Stimulated activated naive CD8-positive, alpha-beta T cell treated with anti-CD3 and anti-CD28 coated beads, Interleukin-15, amount 100 ng/mL, for 72 hours (primary cell): ENCODE data around the gene STAP1.

Experiments used
- ATAC-seq: fragments of 150-1000 bp; cut with Tn5 transposase; 2 replicates; pipeline ENCODE4 v1.10.0; 2021; ENCODE audit warnings: mild to moderate bottlenecking, moderate library complexity
- DNase-seq, 2 donors: peaks; one replicate each; pipeline ENCODE4 v3.0.0; 2021 to 2022
- H3K27ac Mint-ChIP-seq, 2 donors: one replicate each; pipeline ENCODE4 v1.8.0; 2022; ENCODE audit warnings: mild to moderate bottlenecking in 2 of 2, mixed read lengths in 2 of 2, moderate library complexity in 2 of 2
- H3K27me3 Mint-ChIP-seq: one replicate; pipeline ENCODE4 v1.8.0; 2022; ENCODE audit warnings: mixed read lengths
- H3K4me1 Mint-ChIP-seq: one replicate; pipeline ENCODE4 v1.8.0; 2022; ENCODE audit warnings: mild to moderate bottlenecking, mixed read lengths
- H3K4me3 Mint-ChIP-seq, 2 donors: one replicate each; pipeline ENCODE4 v1.8.0; 2022; ENCODE audit warnings: mild to moderate bottlenecking in 2 of 2, mixed read lengths in 2 of 2, moderate library complexity in 1 of 2
- H3K9me3 Mint-ChIP-seq, 2 donors: one replicate each; pipeline ENCODE4 v1.8.0; 2022; ENCODE audit warnings: mixed read lengths in 2 of 2

Gene STAP1

DNA sequence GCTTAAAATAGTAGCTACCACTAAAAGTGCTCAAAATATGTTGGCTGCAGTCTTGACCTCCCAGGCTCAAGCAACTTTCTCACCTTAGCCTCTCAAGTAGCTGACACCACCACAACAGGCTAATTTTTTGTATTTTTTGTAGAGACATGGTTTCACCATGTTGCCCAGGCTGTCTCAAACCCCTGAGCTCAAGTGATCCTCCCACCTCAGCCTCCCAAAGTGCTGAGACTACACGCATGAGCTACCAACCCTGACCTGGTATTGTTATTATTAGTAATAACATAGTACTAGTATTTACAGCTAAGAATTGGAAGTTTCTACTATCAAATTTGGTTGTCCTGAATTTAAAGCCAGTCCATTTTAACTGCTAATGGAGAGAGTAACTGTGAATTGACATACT lies 18.0 kb downstream of the STAP1 start:
- ATAC-seq (no peak), DNase-seq (no peak)
- H3K9me3 Mint-ChIP-seq = peaks cover 0 to 7% of the 10 kb centered on the region in 2 donors
- no peaks in the 10 kb centered on the region for H3K27me3 Mint-ChIP-seq
- no peak overlapping the region for H3K27ac Mint-ChIP-seq
- no peak overlapping the region for H3K4me3 Mint-ChIP-seq
- peaks cover 65% of the 10 kb centered on the region for H3K4me1 Mint-ChIP-seq

- Mint-ChIP-seq H3K27ac (peak overlapping the region in 1 of 2 donors; percentile 69), H3K4me1 (peaks cover 52% of the 10 kb centered on the region), H3K4me3 (peak overlapping the region; percentile 56 to 67), H3K27me3 (no peaks in the 10 kb centered on the region), H3K9me3 (peaks cover 0 to 7% of the 10 kb centered on the region in 2 donors)
- peak; percentile 88 for ATAC-seq
- DNase-seq = peak; percentile 8 to 43
Measured at GRCh38 chr4:67580577-67580976, 22.1 kb downstream of the STAP1 start.

DNA sequence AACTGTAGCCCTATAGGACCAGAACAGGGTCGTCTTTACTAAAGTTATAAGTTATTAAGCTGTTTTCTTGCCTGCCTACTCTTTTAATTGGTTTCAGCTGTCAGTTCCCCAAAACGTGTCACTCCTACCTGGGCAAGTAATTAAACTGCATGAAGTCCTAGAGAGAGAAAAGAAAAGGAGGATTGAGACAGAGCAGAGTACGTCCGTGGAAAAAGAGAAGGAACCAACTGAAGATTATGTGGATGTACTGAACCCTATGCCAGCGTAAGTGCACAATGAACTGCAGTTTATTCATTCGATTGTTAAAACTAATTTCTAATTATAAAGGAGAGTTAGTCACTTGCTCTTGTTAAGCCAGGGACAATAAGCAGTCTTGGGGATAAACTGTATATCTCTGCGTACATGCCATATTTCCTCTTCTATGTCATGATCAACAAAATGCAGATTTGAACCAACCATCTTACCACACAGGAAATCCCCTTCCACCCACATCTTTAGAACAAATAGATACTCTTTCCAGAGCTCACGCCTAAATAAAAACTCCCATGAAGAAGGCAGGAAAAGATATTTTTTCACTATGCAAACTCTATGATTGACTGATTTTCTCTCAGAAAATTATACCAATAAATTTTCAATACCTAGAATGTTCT lies 22.8 kb downstream of the STAP1 start:
- H3K27me3 Mint-ChIP-seq = no peaks in the 10 kb centered on the region
- H3K27ac Mint-ChIP-seq = peak overlapping the region; percentile 1 to 38
- DNase-seq = no peak
- peaks cover 44% of the 10 kb centered on the region for H3K4me1 Mint-ChIP-seq
- peak; percentile 77 for ATAC-seq
- H3K9me3 Mint-ChIP-seq = peaks cover 0 to 7% of the 10 kb centered on the region in 2 donors
- peak overlapping the region; percentile 56 to 67 for H3K4me3 Mint-ChIP-seq

DNA sequence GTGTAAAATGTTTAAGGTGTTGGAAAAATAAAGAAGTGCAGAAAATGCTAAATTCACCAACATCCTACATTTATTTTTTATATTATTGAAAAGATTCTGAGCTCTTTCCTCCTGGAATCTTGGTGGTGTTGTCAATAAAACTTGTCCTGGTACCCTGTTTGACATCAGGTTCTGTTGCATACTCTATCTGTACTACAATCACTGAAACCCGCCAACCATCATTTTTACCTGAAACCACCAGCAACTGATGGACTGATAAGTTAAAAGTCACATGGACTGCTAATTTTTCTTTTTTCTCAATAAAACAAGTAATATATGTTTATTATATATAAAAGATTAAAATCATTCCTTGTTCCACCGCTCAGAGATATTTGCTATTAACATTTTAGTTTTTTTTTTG lies 23.4 kb downstream of the STAP1 start:
- Mint-ChIP-seq H3K27me3 (no peaks in the 10 kb centered on the region), H3K27ac (no peak overlapping the region), H3K4me1 (peaks cover 40% of the 10 kb centered on the region), H3K4me3 (peak overlapping the region; percentile 56 to 67), H3K9me3 (peaks cover 0 to 7% of the 10 kb centered on the region in 2 donors)
- no peak for ATAC-seq
- DNase-seq = no peak

DNA sequence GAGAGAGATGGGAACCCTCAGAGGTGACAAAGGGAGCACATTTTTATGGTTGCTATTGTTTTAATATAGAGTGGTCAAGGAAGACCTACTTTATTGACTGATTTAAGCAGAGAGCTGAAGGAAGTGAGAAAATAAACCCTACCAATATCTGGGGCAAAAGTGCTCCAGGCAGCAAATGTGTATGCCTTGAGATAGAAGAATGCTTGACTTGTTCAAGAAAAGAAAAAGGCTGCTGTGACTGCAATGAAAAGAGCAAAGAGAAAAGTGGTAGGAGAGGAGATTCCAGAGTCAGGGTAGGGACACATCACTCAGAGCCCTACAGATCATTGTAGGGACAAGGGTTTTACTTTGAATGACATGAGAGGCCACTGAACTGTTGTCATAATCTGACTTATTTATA lies 26.0 kb downstream of the STAP1 start:
- no peak overlapping the region for H3K27ac Mint-ChIP-seq

GRCh38 chr4:67587156-67587555 lies 28.6 kb downstream of the STAP1 start:
- ATAC-seq (no peak), DNase-seq (no peak)
- Mint-ChIP-seq H3K4me3 (no peak overlapping the region), H3K9me3 (no peaks in the 10 kb centered on the region), H3K4me1 (peaks cover 9% of the 10 kb centered on the region), H3K27ac (no peak overlapping the region), H3K27me3 (no peaks in the 10 kb centered on the region)

More for the DNA sequence above, 26.0 kb downstream of the STAP1 start:
- no peak for DNase-seq
- ATAC-seq = no peak
- peaks cover 30% of the 10 kb centered on the region for H3K4me1 Mint-ChIP-seq
- no peak overlapping the region for H3K4me3 Mint-ChIP-seq
- peaks cover 0 to 2% of the 10 kb centered on the region in 2 donors for H3K9me3 Mint-ChIP-seq
- no peaks in the 10 kb centered on the region for H3K27me3 Mint-ChIP-seq

- Mint-ChIP-seq H3K27ac (no peak overlapping the region), H3K4me3 (no peak overlapping the region), H3K27me3 (no peaks in the 10 kb centered on the region), H3K9me3 (peaks cover 4 to 19% of the 10 kb centered on the region in 2 donors), H3K4me1 (no peaks in the 10 kb centered on the region)
- ATAC-seq (no peak), DNase-seq (no peak)
Measured at GRCh38 chr4:67593741-67594175, 35.2 kb downstream of the STAP1 start.

- no peak for DNase-seq
- no peak overlapping the region for H3K4me3 Mint-ChIP-seq
- H3K4me1 Mint-ChIP-seq = no peaks in the 10 kb centered on the region
- no peak for ATAC-seq
- H3K27ac Mint-ChIP-seq = peak overlapping the region in 1 of 2 donors; percentile 42
- H3K9me3 Mint-ChIP-seq = peaks cover 15 to 26% of the 10 kb centered on the region in 2 donors
- no peaks in the 10 kb centered on the region for H3K27me3 Mint-ChIP-seq
Measured at GRCh38 chr4:67603310-67604028, 44.9 kb downstream of the STAP1 start.

- H3K27ac Mint-ChIP-seq = no peak overlapping the region
Measured at GRCh38 chr4:67604029-67604381, 45.5 kb downstream of the STAP1 start.

DNA sequence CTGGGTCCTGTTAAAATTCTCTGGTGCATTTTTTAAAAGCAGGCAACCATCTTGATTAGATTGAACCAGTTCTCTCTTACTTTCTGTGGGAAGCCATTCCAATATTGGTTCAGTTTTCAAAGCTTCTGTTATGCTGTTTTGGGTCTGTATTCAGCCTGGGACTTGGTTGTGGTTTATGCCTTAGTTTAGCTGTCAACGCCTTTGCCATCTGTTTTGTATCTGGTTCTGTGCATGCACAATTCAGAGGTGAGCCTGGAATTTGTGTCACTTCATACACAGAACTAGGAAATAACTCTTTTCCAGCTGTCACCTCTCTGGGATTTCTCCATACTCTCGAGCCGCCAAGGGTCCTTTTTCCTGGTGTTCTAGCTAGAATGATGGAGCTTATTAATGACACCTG lies 46.2 kb downstream of the STAP1 start:
- ATAC-seq (no peak), DNase-seq (no peak)
- Mint-ChIP-seq H3K4me3 (no peak overlapping the region), H3K27me3 (no peaks in the 10 kb centered on the region), H3K27ac (no peak overlapping the region), H3K9me3 (peaks cover 15 to 20% of the 10 kb centered on the region in 2 donors), H3K4me1 (no peaks in the 10 kb centered on the region)

More at GRCh38 chr4:67604029-67604381, 45.5 kb downstream of the STAP1 start:
- ATAC-seq (no peak), DNase-seq (no peak)
- Mint-ChIP-seq H3K4me1 (no peaks in the 10 kb centered on the region), H3K4me3 (no peak overlapping the region), H3K9me3 (peaks cover 15 to 21% of the 10 kb centered on the region in 2 donors), H3K27me3 (no peaks in the 10 kb centered on the region)

DNA sequence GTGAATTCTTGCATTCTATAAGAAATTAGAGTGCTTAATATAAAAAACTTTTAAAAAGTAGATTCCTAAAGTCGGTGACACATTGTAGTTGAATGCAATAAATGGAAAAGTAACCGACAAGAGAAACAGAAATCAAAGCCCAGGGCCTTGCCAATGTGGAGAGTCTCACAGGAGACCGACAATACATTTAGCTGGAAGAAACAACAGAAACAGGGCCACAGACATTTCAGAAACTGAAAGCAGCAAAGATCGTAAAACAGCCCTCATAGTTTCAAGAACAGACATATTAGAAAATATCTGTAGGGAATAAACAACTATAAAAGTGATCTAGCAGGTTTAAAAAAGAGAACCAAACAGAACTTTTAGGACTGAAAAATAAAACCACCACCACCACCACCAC lies 49.5 kb downstream of the STAP1 start:
- peak overlapping the region in 1 of 2 donors; percentile 38 for H3K27ac Mint-ChIP-seq
- no peaks in the 10 kb centered on the region for H3K27me3 Mint-ChIP-seq
- no peaks in the 10 kb centered on the region for H3K4me1 Mint-ChIP-seq
- H3K4me3 Mint-ChIP-seq = no peak overlapping the region
- no peak for DNase-seq
- peaks cover 5 to 21% of the 10 kb centered on the region in 2 donors for H3K9me3 Mint-ChIP-seq
- ATAC-seq = no peak

- peaks cover 5 to 36% of the 10 kb centered on the region in 2 donors for H3K9me3 Mint-ChIP-seq
- no peak overlapping the region for H3K27ac Mint-ChIP-seq
- no peaks in the 10 kb centered on the region for H3K27me3 Mint-ChIP-seq
- H3K4me3 Mint-ChIP-seq = no peak overlapping the region
- no peak for ATAC-seq
- no peaks in the 10 kb centered on the region for H3K4me1 Mint-ChIP-seq
- no peak for DNase-seq
Measured at GRCh38 chr4:67614186-67614585, 55.7 kb downstream of the STAP1 start.

- H3K4me3 Mint-ChIP-seq = no peak overlapping the region
- no peak for ATAC-seq
- H3K27ac Mint-ChIP-seq = no peak overlapping the region
- H3K4me1 Mint-ChIP-seq = no peaks in the 10 kb centered on the region
- peaks cover under 1 to 30% of the 10 kb centered on the region in 2 donors for H3K9me3 Mint-ChIP-seq
- no peaks in the 10 kb centered on the region for H3K27me3 Mint-ChIP-seq
- no peak for DNase-seq
Measured at GRCh38 chr4:67615119-67615518, 56.6 kb downstream of the STAP1 start.

- no peak for ATAC-seq
- Mint-ChIP-seq H3K4me3 (no peak overlapping the region), H3K27me3 (no peaks in the 10 kb centered on the region), H3K4me1 (no peaks in the 10 kb centered on the region), H3K9me3 (peaks cover 0 to 28% of the 10 kb centered on the region in 2 donors), H3K27ac (no peak overlapping the region)
- no peak for DNase-seq
Measured at GRCh38 chr4:67616478-67616877, 58.0 kb downstream of the STAP1 start.

- Mint-ChIP-seq H3K9me3 (no peaks in the 10 kb centered on the region), H3K27me3 (no peaks in the 10 kb centered on the region)
- ATAC-seq = no peak
Measured at GRCh38 chr4:67624939-67625338, 66.4 kb downstream of the STAP1 start.

DNA sequence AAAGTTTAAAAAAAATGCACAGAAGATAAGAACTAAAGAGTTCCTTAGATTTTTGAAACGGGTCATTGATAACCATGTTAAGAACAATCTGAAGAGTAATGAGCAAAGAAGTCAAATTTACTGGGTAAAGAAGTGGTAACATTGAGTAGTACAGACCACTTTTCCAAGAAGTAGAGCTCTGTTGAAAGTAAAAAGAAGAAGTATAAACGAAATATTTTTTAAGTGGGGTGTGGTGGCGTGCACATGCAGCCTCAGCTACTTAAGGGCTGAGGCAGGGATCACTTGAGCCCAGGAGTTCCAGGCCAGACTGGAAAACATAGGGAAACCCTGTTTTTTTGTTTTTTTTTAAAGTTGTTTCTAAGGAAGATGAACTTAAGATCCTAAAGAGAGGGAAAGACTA lies 74.0 kb downstream of the STAP1 start:
- Mint-ChIP-seq H3K4me1 (no peaks in the 10 kb centered on the region), H3K27me3 (no peaks in the 10 kb centered on the region), H3K4me3 (peak overlapping the region in 1 of 2 donors; percentile 5), H3K9me3 (no peaks in the 10 kb centered on the region), H3K27ac (peak overlapping the region in 1 of 2 donors; percentile 70)
- DNase-seq = no peak
- ATAC-seq = peak; percentile 50

More at GRCh38 chr4:67624939-67625338, 66.4 kb downstream of the STAP1 start:
- Mint-ChIP-seq H3K4me3 (no peak overlapping the region), H3K4me1 (no peaks in the 10 kb centered on the region), H3K27ac (no peak overlapping the region)
- no peak for DNase-seq
